ENCODE data around the gene ARSJ.
A peak's percentile ranks its signal among the peaks of the same experiment; 100 is the strongest.
"Not testable (repeated sequence)": the region's sequence is repeated elsewhere in the genome, so short reads cannot be mapped to it uniquely, and the experiment has no call there.

Gene ARSJ

GRCh38 chr4:113957956-113958355 lies 21.5 kb downstream of the ARSJ start:
- DNase-seq (ENCODE audit: low read depth), result no peak

- no peak for DNase-seq (ENCODE audit: low read depth)
These were observed 23.5 kb downstream of the ARSJ start for GRCh38 chr4:113955948-113956347.

- no peak for DNase-seq (ENCODE audit: low read depth)
These were observed 24.0 kb downstream of the ARSJ start for GRCh38 chr4:113955411-113955810.

- DNase-seq (ENCODE audit: low read depth), result no peak
These were observed 25.6 kb downstream of the ARSJ start for GRCh38 chr4:113953888-113954287.

- DNase-seq (ENCODE audit: low read depth), result peak; percentile 44
These were observed 26.9 kb downstream of the ARSJ start for GRCh38 chr4:113952452-113953029.

GRCh38 chr4:113951263-113951662 lies 28.2 kb downstream of the ARSJ start:
- peak; percentile 60 for DNase-seq (ENCODE audit: low read depth)

- DNase-seq (ENCODE audit: low read depth), result no peak
These were observed 29.2 kb downstream of the ARSJ start for GRCh38 chr4:113950207-113950606.

- no peak for DNase-seq (ENCODE audit: low read depth)
These were observed 32.0 kb downstream of the ARSJ start for GRCh38 chr4:113947484-113947883.

- DNase-seq (ENCODE audit: low read depth), result no peak
These were observed 33.5 kb downstream of the ARSJ start for GRCh38 chr4:113945906-113946305.

- DNase-seq (ENCODE audit: low read depth), result no peak
These were observed 35.6 kb downstream of the ARSJ start for GRCh38 chr4:113943863-113944262.

GRCh38 chr4:113943085-113943484 lies 36.4 kb downstream of the ARSJ start:
- no peak for DNase-seq (ENCODE audit: low read depth)

GRCh38 chr4:113941836-113942235 lies 37.6 kb downstream of the ARSJ start:
- DNase-seq (ENCODE audit: low read depth), result no peak

GRCh38 chr4:113940103-113940502 lies 39.3 kb downstream of the ARSJ start:
- not testable (repeated sequence) for DNase-seq (ENCODE audit: low read depth)

GRCh38 chr4:113935190-113935589 lies 44.3 kb downstream of the ARSJ start:
- DNase-seq (ENCODE audit: low read depth), result no peak

- not testable (repeated sequence) for DNase-seq (ENCODE audit: low read depth)
These were observed 54.7 kb downstream of the ARSJ start for GRCh38 chr4:113924706-113925105.

- DNase-seq (ENCODE audit: low read depth), result no peak
These were observed 58.2 kb downstream of the ARSJ start for GRCh38 chr4:113921089-113921794.

GRCh38 chr4:113919611-113920010 lies 59.8 kb downstream of the ARSJ start:
- no peak for DNase-seq (ENCODE audit: low read depth)

- no peak for DNase-seq (ENCODE audit: low read depth)
These were observed 60.3 kb downstream of the ARSJ start for GRCh38 chr4:113919145-113919544.

GRCh38 chr4:113908829-113909228 lies 70.6 kb downstream of the ARSJ start:
- DNase-seq (ENCODE audit: low read depth), result no peak

GRCh38 chr4:113907559-113907958 lies 71.9 kb downstream of the ARSJ start:
- DNase-seq (ENCODE audit: low read depth), result no peak

GRCh38 chr4:113905301-113905700 lies 74.1 kb downstream of the ARSJ start:
- DNase-seq (ENCODE audit: low read depth), result no peak

GRCh38 chr4:113904877-113905276 lies 74.6 kb downstream of the ARSJ start:
- no peak for DNase-seq (ENCODE audit: low read depth)

- no peak for DNase-seq (ENCODE audit: low read depth)
These were observed 77.3 kb downstream of the ARSJ start for GRCh38 chr4:113901994-113902787.
